ENCODE results near the gene CACNA2D2.

CACNA2D2 gene

DNA sequence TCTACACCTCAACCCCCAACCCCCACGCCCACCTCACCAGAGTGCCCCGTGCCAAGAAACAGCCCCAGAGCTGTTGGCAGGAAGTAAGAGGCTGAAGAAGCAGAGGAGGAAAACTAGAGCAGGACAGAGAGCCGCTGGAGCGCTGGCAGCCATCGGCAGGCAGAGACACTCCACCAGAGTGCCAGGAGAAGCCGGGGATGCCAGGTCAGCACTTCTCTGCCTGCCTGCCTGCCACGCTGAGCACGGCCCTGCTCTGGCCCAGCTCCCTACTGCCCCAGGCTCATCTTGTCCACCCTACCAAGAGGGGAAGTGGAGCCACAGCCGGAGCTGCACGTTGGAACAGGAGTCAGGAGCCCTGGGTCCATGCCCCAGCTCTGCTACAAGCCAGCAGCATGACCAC, 29.7 kb downstream of the CACNA2D2 start:
- peaks cover 19% of the 10 kb centered on the region for H3K4me1 Mint-ChIP-seq
- no peak overlapping the region for H3K4me3 Mint-ChIP-seq
- no peaks in the 10 kb centered on the region for H3K9me3 Mint-ChIP-seq
- no peak overlapping the region for H3K27ac Mint-ChIP-seq
- H3K36me3 Mint-ChIP-seq (ENCODE audit: low read depth), result no peaks in the 10 kb centered on the region
- ATAC-seq (no peak), DNase-seq (no peak)
- H3K27me3 Mint-ChIP-seq, result no peaks in the 10 kb centered on the region

DNA sequence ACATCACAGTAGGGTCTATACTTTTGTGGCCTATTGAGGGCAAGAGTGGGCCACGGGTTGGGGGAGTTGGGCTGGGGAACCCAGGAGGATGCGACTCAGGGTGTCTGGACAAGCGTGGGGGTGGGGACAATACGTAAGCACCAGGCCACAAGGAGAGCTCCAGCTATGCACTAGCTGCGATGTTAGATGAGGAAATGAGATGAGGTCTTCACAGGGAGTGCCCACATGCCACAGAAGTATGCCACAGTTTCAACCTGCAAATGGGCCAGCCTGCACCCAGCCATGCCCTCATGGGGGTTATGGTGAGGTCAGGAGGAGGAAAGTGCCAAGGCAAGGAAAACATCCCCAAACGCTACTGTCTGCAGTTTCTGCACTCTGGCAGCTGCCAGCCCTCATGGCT, 30.5 kb downstream of the CACNA2D2 start:
- ATAC-seq, result no peak
- peaks cover 19% of the 10 kb centered on the region for H3K4me1 Mint-ChIP-seq

GRCh38 chr3:50470658-50471057, 32.8 kb downstream of the CACNA2D2 start:
- ATAC-seq (no peak), DNase-seq (no peak)
- Mint-ChIP-seq H3K4me3 (no peak overlapping the region), H3K4me1 (peaks cover 19% of the 10 kb centered on the region), H3K9me3 (no peaks in the 10 kb centered on the region), H3K27ac (no peak overlapping the region), H3K27me3 (no peaks in the 10 kb centered on the region), H3K36me3 (ENCODE audit: low read depth) (no peaks in the 10 kb centered on the region)

More for the DNA sequence above, 30.5 kb downstream of the CACNA2D2 start:
- no peaks in the 10 kb centered on the region for H3K9me3 Mint-ChIP-seq
- DNase-seq, result peak; percentile 12
- H3K27me3 Mint-ChIP-seq, result no peaks in the 10 kb centered on the region
- no peaks in the 10 kb centered on the region for H3K36me3 Mint-ChIP-seq (ENCODE audit: low read depth)
- no peak overlapping the region for H3K4me3 Mint-ChIP-seq
- H3K27ac Mint-ChIP-seq, result no peak overlapping the region

GRCh38 chr3:50467919-50468318, 35.5 kb downstream of the CACNA2D2 start:
- no peaks in the 10 kb centered on the region for H3K9me3 Mint-ChIP-seq
- H3K4me1 Mint-ChIP-seq, result peaks cover 5% of the 10 kb centered on the region
- no peaks in the 10 kb centered on the region for H3K27me3 Mint-ChIP-seq
- H3K27ac Mint-ChIP-seq, result no peak overlapping the region
- no peaks in the 10 kb centered on the region for H3K36me3 Mint-ChIP-seq (ENCODE audit: low read depth)
- no peak for DNase-seq
- no peak overlapping the region for H3K4me3 Mint-ChIP-seq
- no peak for ATAC-seq

GRCh38 chr3:50466177-50466576, 37.3 kb downstream of the CACNA2D2 start:
- H3K4me3 Mint-ChIP-seq, result no peak overlapping the region
- no peaks in the 10 kb centered on the region for H3K4me1 Mint-ChIP-seq
- H3K36me3 Mint-ChIP-seq (ENCODE audit: low read depth), result no peaks in the 10 kb centered on the region
- ATAC-seq (no peak), DNase-seq (no peak)
- H3K9me3 Mint-ChIP-seq, result no peaks in the 10 kb centered on the region
- H3K27ac Mint-ChIP-seq, result no peak overlapping the region
- H3K27me3 Mint-ChIP-seq, result no peaks in the 10 kb centered on the region

- H3K36me3 Mint-ChIP-seq (ENCODE audit: low read depth), result no peaks in the 10 kb centered on the region
- no peaks in the 10 kb centered on the region for H3K9me3 Mint-ChIP-seq
- ATAC-seq, result no peak
Measured at GRCh38 chr3:50464569-50464968, 38.9 kb downstream of the CACNA2D2 start.

GRCh38 chr3:50459785-50460184, 43.6 kb downstream of the CACNA2D2 start:
- DNase-seq (no peak), ATAC-seq (no peak)
- Mint-ChIP-seq H3K27ac (no peak overlapping the region), H3K4me3 (no peak overlapping the region), H3K36me3 (ENCODE audit: low read depth) (no peaks in the 10 kb centered on the region), H3K4me1 (no peaks in the 10 kb centered on the region), H3K27me3 (no peaks in the 10 kb centered on the region), H3K9me3 (no peaks in the 10 kb centered on the region)

More at GRCh38 chr3:50464569-50464968, 38.9 kb downstream of the CACNA2D2 start:
- Mint-ChIP-seq H3K27ac (no peak overlapping the region), H3K27me3 (no peaks in the 10 kb centered on the region), H3K4me1 (no peaks in the 10 kb centered on the region), H3K4me3 (no peak overlapping the region)
- DNase-seq, result no peak

GRCh38 chr3:50457988-50458387, 45.4 kb downstream of the CACNA2D2 start:
- ATAC-seq (no peak), DNase-seq (no peak)
- Mint-ChIP-seq H3K36me3 (ENCODE audit: low read depth) (no peaks in the 10 kb centered on the region), H3K27ac (no peak overlapping the region), H3K27me3 (peaks cover 1% of the 10 kb centered on the region), H3K9me3 (no peaks in the 10 kb centered on the region), H3K4me3 (no peak overlapping the region), H3K4me1 (no peaks in the 10 kb centered on the region)

DNA sequence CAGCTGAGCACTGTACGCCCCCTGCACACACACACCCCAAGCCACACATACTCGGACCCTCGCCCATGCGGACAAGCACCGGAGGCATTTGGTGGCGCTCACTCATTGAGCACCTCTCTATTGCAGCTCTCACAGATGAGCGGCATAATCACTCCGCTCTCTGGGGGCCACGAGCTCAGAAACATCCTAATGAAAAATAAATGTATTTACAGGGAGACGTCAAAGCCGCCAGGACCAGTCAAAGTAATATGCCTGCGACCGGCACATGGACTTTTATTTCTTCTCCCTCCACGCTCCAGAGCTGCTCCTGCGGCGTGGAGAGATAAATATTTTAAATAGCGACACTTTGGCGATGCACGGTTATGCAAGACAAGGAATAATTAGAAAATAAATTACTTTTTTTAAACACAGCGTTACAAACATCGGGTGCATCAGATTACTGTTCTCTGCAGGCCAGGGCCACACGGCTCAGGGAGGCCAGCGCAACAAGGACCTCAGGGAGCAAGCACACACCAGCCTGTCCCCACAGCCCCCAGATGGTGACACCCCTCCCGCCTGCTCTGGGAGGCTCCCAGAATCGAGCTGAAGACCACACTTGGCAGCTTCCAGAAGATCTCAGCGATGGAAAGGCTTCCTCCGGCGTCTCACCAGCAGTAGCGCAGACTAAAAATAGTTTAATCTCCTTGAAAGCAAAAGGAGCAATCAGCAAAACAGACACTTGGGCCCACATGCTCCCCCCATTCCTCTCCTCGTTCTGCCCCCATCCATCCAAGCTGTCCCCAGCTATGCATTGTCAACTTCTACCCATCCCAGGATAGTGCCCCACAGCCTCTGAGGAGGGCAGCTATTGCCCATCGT, 48.0 kb downstream of the CACNA2D2 start:
- Mint-ChIP-seq H3K27me3 (peaks cover 1% of the 10 kb centered on the region), H3K4me3 (no peak overlapping the region), H3K9me3 (no peaks in the 10 kb centered on the region), H3K36me3 (ENCODE audit: low read depth) (no peaks in the 10 kb centered on the region), H3K4me1 (peaks cover 8% of the 10 kb centered on the region), H3K27ac (no peak overlapping the region)
- ATAC-seq (no peak), DNase-seq (no peak)

GRCh38 chr3:50454481-50455070, 48.9 kb downstream of the CACNA2D2 start:
- no peak overlapping the region for H3K4me3 Mint-ChIP-seq

GRCh38 chr3:50453907-50454306, 49.5 kb downstream of the CACNA2D2 start:
- ATAC-seq (no peak), DNase-seq (no peak)
- Mint-ChIP-seq H3K27me3 (peaks cover 1% of the 10 kb centered on the region), H3K4me3 (no peak overlapping the region), H3K9me3 (no peaks in the 10 kb centered on the region), H3K27ac (no peak overlapping the region), H3K36me3 (ENCODE audit: low read depth) (no peaks in the 10 kb centered on the region), H3K4me1 (peaks cover 16% of the 10 kb centered on the region)

More at GRCh38 chr3:50454481-50455070, 48.9 kb downstream of the CACNA2D2 start:
- no peak overlapping the region for H3K27ac Mint-ChIP-seq
- peaks cover 1% of the 10 kb centered on the region for H3K27me3 Mint-ChIP-seq
- no peak for ATAC-seq
- H3K36me3 Mint-ChIP-seq (ENCODE audit: low read depth), result no peaks in the 10 kb centered on the region
- no peak for DNase-seq
- peaks cover 12% of the 10 kb centered on the region for H3K4me1 Mint-ChIP-seq
- H3K9me3 Mint-ChIP-seq, result no peaks in the 10 kb centered on the region

GRCh38 chr3:50450209-50450921, 53.1 kb downstream of the CACNA2D2 start:
- Mint-ChIP-seq H3K27ac (peak overlapping the region; percentile 78), H3K36me3 (ENCODE audit: low read depth) (no peaks in the 10 kb centered on the region), H3K4me3 (peak overlapping the region; percentile 51), H3K27me3 (peaks cover 1% of the 10 kb centered on the region), H3K4me1 (peaks cover 17% of the 10 kb centered on the region), H3K9me3 (no peaks in the 10 kb centered on the region)
- DNase-seq (peak; percentile 73), ATAC-seq (peak; percentile 82)

GRCh38 chr3:50448752-50449539, 54.5 kb downstream of the CACNA2D2 start:
- H3K4me3 Mint-ChIP-seq, result no peak overlapping the region
- H3K4me1 Mint-ChIP-seq, result peaks cover 17% of the 10 kb centered on the region
- H3K9me3 Mint-ChIP-seq, result no peaks in the 10 kb centered on the region
- no peak overlapping the region for H3K27ac Mint-ChIP-seq
- H3K27me3 Mint-ChIP-seq, result peaks cover 1% of the 10 kb centered on the region
- no peaks in the 10 kb centered on the region for H3K36me3 Mint-ChIP-seq (ENCODE audit: low read depth)
- ATAC-seq (no peak), DNase-seq (no peak)

- Mint-ChIP-seq H3K36me3 (ENCODE audit: low read depth) (no peaks in the 10 kb centered on the region), H3K4me3 (no peak overlapping the region), H3K4me1 (peaks cover 17% of the 10 kb centered on the region), H3K27me3 (no peaks in the 10 kb centered on the region), H3K9me3 (no peaks in the 10 kb centered on the region), H3K27ac (no peak overlapping the region)
- ATAC-seq (no peak), DNase-seq (no peak)
Measured at GRCh38 chr3:50447290-50447840, 56.1 kb downstream of the CACNA2D2 start.
